GM12801 (cell line): ENCODE measurements around the gene ST8SIA6.

Source experiments
- TF ChIP-seq, protein P1 (sequence below): IDR thresholded peaks from one replicate; pipeline ENCODE4 v1.5.1; 2011; ENCODE audit warnings: control low read depth; ENCODE audit not compliant: insufficient read length; ENCODE audit errors: extremely low read depth

The ST8SIA6 gene

DNA sequence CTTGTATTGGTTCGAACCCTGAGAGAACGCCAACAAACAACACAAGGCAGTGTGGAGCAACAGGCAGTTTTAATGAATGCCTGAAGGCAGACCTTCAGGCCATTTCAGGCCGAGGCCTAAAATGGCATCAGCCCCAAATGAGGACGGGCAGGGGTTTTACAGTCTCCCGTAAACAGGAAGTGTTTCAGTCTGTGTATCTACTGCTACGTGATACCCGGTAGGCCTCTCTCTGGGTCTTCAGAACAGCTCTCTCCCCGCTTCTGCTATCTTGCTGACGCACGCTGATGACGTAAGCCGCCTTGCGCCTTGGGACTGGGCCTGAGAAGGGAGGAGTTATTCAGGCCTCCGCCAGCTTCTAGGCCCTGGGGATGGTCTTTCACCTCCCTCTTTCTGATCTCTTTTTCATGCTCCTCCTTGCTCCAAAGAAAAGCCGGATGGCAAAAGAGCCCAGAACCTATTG is 67.7 kb downstream of the ST8SIA6 start:
- TF ChIP-seq, protein P1, sequence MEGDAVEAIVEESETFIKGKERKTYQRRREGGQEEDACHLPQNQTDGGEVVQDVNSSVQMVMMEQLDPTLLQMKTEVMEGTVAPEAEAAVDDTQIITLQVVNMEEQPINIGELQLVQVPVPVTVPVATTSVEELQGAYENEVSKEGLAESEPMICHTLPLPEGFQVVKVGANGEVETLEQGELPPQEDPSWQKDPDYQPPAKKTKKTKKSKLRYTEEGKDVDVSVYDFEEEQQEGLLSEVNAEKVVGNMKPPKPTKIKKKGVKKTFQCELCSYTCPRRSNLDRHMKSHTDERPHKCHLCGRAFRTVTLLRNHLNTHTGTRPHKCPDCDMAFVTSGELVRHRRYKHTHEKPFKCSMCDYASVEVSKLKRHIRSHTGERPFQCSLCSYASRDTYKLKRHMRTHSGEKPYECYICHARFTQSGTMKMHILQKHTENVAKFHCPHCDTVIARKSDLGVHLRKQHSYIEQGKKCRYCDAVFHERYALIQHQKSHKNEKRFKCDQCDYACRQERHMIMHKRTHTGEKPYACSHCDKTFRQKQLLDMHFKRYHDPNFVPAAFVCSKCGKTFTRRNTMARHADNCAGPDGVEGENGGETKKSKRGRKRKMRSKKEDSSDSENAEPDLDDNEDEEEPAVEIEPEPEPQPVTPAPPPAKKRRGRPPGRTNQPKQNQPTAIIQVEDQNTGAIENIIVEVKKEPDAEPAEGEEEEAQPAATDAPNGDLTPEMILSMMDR: no peak

DNA sequence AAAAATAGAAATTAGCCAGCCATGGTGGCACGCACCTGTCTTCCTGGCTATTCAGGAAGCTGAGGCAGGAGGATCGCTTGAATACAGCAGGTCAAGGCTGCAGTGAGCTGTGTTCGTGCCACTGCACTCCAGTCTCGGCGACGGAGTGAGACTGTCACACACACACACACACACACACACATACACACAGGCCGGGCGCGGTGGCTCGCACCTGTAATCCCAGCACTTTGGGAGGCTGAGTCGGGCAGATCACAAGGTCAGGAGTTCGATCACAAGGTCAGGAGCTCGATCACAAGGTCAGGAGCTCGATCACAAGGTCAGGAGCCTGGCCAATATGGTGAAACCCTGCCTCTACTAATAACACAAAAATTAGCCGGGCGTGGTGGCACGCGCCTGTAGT is 68.4 kb downstream of the ST8SIA6 start:
- TF ChIP-seq, protein P1: no peak

DNA sequence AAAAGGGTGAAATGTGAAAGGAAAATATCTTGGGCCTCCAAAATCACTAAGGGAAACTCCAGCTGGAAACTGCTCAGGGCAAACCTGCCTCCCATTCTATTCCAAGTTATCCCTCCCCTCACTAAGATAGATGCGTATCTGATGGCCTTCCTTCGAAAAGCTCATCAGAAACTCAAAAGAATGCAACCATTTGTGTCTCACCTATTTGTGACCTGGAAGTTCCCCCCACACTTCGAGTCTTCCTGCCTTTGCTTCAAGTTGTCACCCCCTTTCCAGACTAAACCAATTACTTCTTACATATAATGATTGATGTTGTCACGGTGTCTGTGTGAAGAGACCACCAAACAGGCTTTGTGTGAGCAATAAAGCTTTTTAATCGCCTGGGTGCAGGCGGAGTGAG is 69.3 kb downstream of the ST8SIA6 start:
- TF ChIP-seq, protein P1: no peak

DNA sequence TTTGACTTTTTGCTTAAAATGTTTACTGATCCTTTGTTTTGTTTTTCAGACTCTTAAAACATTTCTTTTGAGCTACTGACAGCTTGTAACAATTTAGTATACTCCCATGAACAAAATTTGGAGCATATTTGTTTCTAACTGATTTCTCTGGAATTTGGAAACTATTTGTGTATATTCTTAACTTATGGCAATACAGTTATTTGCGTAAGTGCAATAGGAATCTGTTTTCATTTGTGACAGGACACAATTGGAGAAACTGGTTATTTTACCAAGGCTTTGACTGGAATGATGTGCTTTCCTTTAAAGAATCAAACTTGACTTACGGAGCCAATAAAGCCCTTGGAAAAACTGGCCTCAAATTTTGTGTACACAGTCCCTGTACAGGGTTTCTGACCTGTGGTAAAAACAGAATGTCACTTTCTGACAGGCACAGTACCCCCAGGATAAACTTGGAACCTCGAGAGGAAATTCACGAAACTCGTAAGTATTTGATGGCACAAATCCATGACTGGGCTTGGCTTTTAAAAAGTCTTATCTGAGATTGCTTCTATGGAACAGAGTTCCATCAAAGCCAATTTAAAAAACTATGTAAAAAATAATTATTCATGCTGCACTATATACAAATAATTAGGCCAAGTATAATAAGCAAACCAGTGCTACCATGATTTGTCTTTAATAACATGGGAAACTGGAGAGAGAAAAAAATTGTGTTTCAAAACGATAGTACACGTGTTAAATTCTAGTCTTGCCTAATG is 70.4 kb downstream of the ST8SIA6 start:
- TF ChIP-seq, protein P1: no peak

DNA sequence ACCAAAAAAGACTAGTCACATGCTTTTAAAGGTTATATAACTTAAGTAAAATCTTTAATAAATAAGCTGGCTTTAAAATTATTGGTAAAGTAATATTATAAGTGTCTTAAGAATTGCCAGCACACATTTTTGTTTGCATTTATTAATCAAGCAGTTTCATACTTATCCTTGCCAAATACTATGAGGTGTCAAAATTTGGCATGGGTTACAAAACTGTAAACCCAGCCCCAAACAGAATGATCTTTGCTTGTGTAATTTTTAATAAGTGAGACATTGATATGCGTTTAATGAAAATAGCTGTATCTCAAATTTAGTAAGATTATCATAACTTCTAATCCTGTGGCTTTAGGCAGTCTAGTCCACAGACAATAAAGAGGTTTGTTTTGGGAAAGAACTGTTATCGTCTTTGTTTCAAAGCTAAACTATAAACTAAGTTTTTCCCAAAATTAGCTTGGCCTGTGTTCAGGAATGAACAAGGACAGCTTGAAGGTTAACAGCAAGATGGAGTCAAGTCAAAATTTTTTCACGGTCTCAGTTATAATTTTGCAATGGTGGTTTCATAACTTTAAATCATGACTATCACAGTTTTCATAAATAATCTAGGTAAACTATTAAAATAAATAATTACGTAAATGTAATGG is 72.8 kb downstream of the ST8SIA6 start:
- TF ChIP-seq, protein P1: no peak

DNA sequence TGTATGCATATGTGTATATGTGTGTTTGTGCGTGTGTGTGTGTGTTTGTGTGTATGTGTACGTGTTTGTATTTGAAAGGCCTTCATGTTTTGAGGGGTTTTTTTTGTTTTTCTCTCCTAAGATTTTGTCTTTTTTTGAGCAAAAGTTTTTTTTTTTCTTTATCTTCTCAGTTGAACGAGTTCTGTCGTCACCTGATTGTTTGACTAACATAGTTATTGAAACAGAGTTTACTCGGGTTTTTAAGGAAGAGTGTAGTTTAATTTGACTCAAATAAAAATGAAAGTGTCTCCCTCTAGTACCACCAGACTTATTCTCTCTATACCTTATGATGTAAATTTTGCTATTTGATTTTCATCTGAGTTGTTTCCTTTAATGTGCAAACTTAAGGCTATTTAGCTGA is 73.5 kb downstream of the ST8SIA6 start:
- TF ChIP-seq, protein P1: no peak

DNA sequence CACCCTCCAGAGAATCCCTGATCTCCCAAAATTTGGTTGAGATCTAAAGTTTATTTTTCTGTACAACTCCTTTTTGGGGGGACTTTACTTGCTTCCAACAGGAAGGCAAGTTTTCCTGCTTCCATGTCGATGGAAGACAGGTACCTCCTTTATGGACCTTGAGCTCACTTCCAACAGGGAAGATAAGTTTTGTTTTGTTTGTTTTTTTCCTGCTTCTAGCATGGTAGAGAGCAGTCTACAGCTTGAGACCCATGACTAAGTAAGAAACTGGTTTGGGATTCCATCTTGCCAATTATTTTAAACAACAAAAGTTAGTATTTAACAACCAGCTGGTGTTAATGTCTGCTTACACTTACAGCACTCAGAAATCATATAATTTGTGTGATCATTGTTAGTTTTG is 74.4 kb downstream of the ST8SIA6 start:
- TF ChIP-seq, protein P1: no peak
